ENCODE results near the gene ADORA3. TPM values are rescaled to one million over a fixed set of nuclear protein-coding genes. Genes with fewer than 3 reads are reported as not detected.

The ADORA3 gene
- total and polyA plus RNA-seq, 2 donors (not counting 1 experiment from before 2014, with no cell fraction given): not detected

- Histone ChIP-seq H3K9me3 (ENCODE audit: control insufficient read depth, insufficient read depth, low read depth, low read length) (no peaks in the 10 kb centered on the region), H3K4me1 (ENCODE audit: control insufficient read depth, extremely low read depth, insufficient read depth, low read length) (no peaks in the 10 kb centered on the region), H4K20me1 (ENCODE audit: control insufficient read depth, extremely low read depth, insufficient read depth, low read length) (no peaks in the 10 kb centered on the region), H3K36me3 (ENCODE audit: control insufficient read depth, insufficient read depth, low read length) (peaks cover 13% of the 10 kb centered on the region), H3K9ac (ENCODE audit: insufficient read depth, low read length) (no peak overlapping the region), H3K79me2 (ENCODE audit: control insufficient read depth, insufficient read depth, low read length) (peaks cover 33% of the 10 kb centered on the region), H3K27me3 (ENCODE audit: control insufficient read depth, insufficient read depth, low read length) (no peaks in the 10 kb centered on the region), H2AFZ (ENCODE audit: low read length) (no peak overlapping the region), H3K4me3 (replicated peaks in 1 of 4; ENCODE audit: control extremely low read depth in 1 of 4, insufficient read depth in 1 of 4, low read depth in 3 of 4, low read length in 4 of 4) (no peak overlapping the region), H3K27ac (ENCODE audit: insufficient read depth, low read length) (no peak overlapping the region), H3K4me2 (ENCODE audit: extremely low read depth, insufficient read depth, low read length) (no peak overlapping the region)
- DNase-seq (ENCODE audit: low read depth in 2 of 2): no peak
- TF ChIP-seq EZH2 (IDR thresholded peaks at IDR 0.05; ENCODE audit: low read length, missing control alignments) (no peak), CTCF (conservative IDR thresholded peaks at IDR 0.05 in 1 of 2, IDR thresholded peaks at IDR 0.05 in 1 of 2; ENCODE audit: low read depth in 1 of 2, low read length in 2 of 2) (no peak)
Observed at GRCh38 chr1:111455642-111456031, 47.8 kb downstream of the ADORA3 start.

- H3K9me3 ChIP-seq (ENCODE audit: control insufficient read depth, insufficient read depth, low read depth, low read length): no peaks in the 10 kb centered on the region
- no peaks in the 10 kb centered on the region for H3K27me3 ChIP-seq (ENCODE audit: control insufficient read depth, insufficient read depth, low read length)
- H3K4me1 ChIP-seq (ENCODE audit: control insufficient read depth, extremely low read depth, insufficient read depth, low read length): peaks cover 3% of the 10 kb centered on the region
- peak in 1 of 2 donors; percentile 41 for DNase-seq (ENCODE audit: low read depth in 2 of 2)
- H3K27ac ChIP-seq (ENCODE audit: insufficient read depth, low read length): no peak overlapping the region
- TF ChIP-seq EZH2 (IDR thresholded peaks at IDR 0.05; ENCODE audit: low read length, missing control alignments): no peak
- no peak for TF ChIP-seq CTCF (conservative IDR thresholded peaks at IDR 0.05 in 1 of 2, IDR thresholded peaks at IDR 0.05 in 1 of 2; ENCODE audit: low read depth in 1 of 2, low read length in 2 of 2)
- H3K36me3 ChIP-seq (ENCODE audit: control insufficient read depth, insufficient read depth, low read length): peaks cover 13% of the 10 kb centered on the region
- no peaks in the 10 kb centered on the region for H4K20me1 ChIP-seq (ENCODE audit: control insufficient read depth, extremely low read depth, insufficient read depth, low read length)
- no peak overlapping the region for H3K4me2 ChIP-seq (ENCODE audit: extremely low read depth, insufficient read depth, low read length)
- H3K4me3 ChIP-seq (replicated peaks in 1 of 4; ENCODE audit: control extremely low read depth in 1 of 4, insufficient read depth in 1 of 4, low read depth in 3 of 4, low read length in 4 of 4): no peak overlapping the region
- H3K9ac ChIP-seq (ENCODE audit: insufficient read depth, low read length): no peak overlapping the region
- no peak overlapping the region for H2AFZ ChIP-seq (ENCODE audit: low read length)
- H3K79me2 ChIP-seq (ENCODE audit: control insufficient read depth, insufficient read depth, low read length): peaks cover 38% of the 10 kb centered on the region
Observed at GRCh38 chr1:111454859-111455641, 48.4 kb downstream of the ADORA3 start.

- DNase-seq (ENCODE audit: low read depth in 2 of 2): no peak
- no peak for TF ChIP-seq CTCF (conservative IDR thresholded peaks at IDR 0.05 in 1 of 2, IDR thresholded peaks at IDR 0.05 in 1 of 2; ENCODE audit: low read depth in 1 of 2, low read length in 2 of 2)
- no peak for TF ChIP-seq EZH2 (IDR thresholded peaks at IDR 0.05; ENCODE audit: low read length, missing control alignments)
- Histone ChIP-seq H3K27ac (ENCODE audit: insufficient read depth, low read length) (no peak overlapping the region), H3K4me1 (ENCODE audit: control insufficient read depth, extremely low read depth, insufficient read depth, low read length) (peaks cover 3% of the 10 kb centered on the region), H4K20me1 (ENCODE audit: control insufficient read depth, extremely low read depth, insufficient read depth, low read length) (no peaks in the 10 kb centered on the region), H3K9ac (ENCODE audit: insufficient read depth, low read length) (no peak overlapping the region), H3K27me3 (ENCODE audit: control insufficient read depth, insufficient read depth, low read length) (no peaks in the 10 kb centered on the region), H3K4me2 (ENCODE audit: extremely low read depth, insufficient read depth, low read length) (no peak overlapping the region), H3K36me3 (ENCODE audit: control insufficient read depth, insufficient read depth, low read length) (peaks cover 13% of the 10 kb centered on the region), H3K4me3 (replicated peaks in 1 of 4; ENCODE audit: control extremely low read depth in 1 of 4, insufficient read depth in 1 of 4, low read depth in 3 of 4, low read length in 4 of 4) (no peak overlapping the region), H2AFZ (ENCODE audit: low read length) (no peak overlapping the region), H3K79me2 (ENCODE audit: control insufficient read depth, insufficient read depth, low read length) (peaks cover 47% of the 10 kb centered on the region), H3K9me3 (ENCODE audit: control insufficient read depth, insufficient read depth, low read depth, low read length) (no peaks in the 10 kb centered on the region)
Observed at GRCh38 chr1:111453706-111454105, 49.7 kb downstream of the ADORA3 start.
